CD4-positive, alpha-beta T cell (primary cell): ENCODE results near the gene KRTAP4-2. TPM values are rescaled to one million over a fixed set of nuclear protein-coding genes. Genes with fewer than 3 reads are reported as not detected.

Source experiments
- ATAC-seq: fragments of 200-7000 bp; cut with Tn5 transposase; one replicate; pipeline ENCODE4 v1.10.0; 2022; ENCODE audit warnings: mild to moderate bottlenecking; ENCODE audit not compliant: poor library complexity
- CTCF ChIA-PET: fragments of 350-600 bp; sonication (Branson Sonifier 250); formaldehyde crosslinking; loops from one replicate; lab custom pipeline; 2021; ENCODE audit warnings: antibody characterized with exemption, inconsistent platforms; lab: Charles Lee
- POLR2A ChIA-PET: fragments of 350-600 bp; sonication (Branson Sonifier 250); formaldehyde crosslinking; loops from one replicate; lab custom pipeline; 2021; ENCODE audit warnings: antibody characterized with exemption, inconsistent platforms; lab: Charles Lee
- DNase-seq, 14 experiments: peaks; one replicate each; pipeline ENCODE4 v3.0.0-alpha.2; 2013 to 2020; ENCODE audit warnings: mixed read lengths in 2 of 14
- H3K27ac ChIP-seq, 2 donors: one replicate each; pipeline versions ENCODE4 v1.5.1 to v1.7.0; 2013; ENCODE audit warnings: low read length in 2 of 2, low read depth in 1 of 2, mild to moderate bottlenecking in 1 of 2
- H3K27me3 ChIP-seq, 2 experiments: 1 replicate in 1 of 2; 2 replicates in 1 of 2; pipeline versions ENCODE4 v1.6.1 to v1.7.0; 2013; ENCODE audit warnings: low read length in 2 of 2, control low read depth in 1 of 2, mild to moderate bottlenecking in 1 of 2, moderate library complexity in 1 of 2; ENCODE audit not compliant: insufficient read depth in 2 of 2, control insufficient read depth in 1 of 2
- H3K36me3 ChIP-seq: one replicate; pipeline ENCODE4 v1.6.1; 2013; ENCODE audit warnings: low read length, control low read depth; ENCODE audit not compliant: insufficient read depth
- H3K4me1 ChIP-seq: one replicate; pipeline ENCODE4 v1.6.1; 2013; ENCODE audit warnings: low read length, control low read depth; ENCODE audit not compliant: insufficient read depth
- H3K4me3 ChIP-seq: one replicate; pipeline ENCODE4 v1.5.1; 2013; ENCODE audit warnings: mild to moderate bottlenecking, low read length, moderate library complexity
- H3K9me3 ChIP-seq, 2 experiments: 1 replicate in 1 of 2; 2 replicates in 1 of 2; pipeline versions ENCODE4 v1.6.1 to v1.7.0; 2013; ENCODE audit warnings: low read length in 2 of 2, mild to moderate bottlenecking in 2 of 2, control low read depth in 1 of 2, moderate library complexity in 1 of 2; ENCODE audit not compliant: control insufficient read depth in 1 of 2, insufficient read depth in 1 of 2
- H3K27ac Mint-ChIP-seq: one replicate; pipeline ENCODE4 v1.8.0; 2020; ENCODE audit warnings: mixed read lengths
- H3K27me3 Mint-ChIP-seq: one replicate; pipeline ENCODE4 v1.8.0; 2021; ENCODE audit warnings: mixed read lengths
- H3K36me3 Mint-ChIP-seq: one replicate; pipeline ENCODE4 v1.8.0; 2021; ENCODE audit warnings: low read depth, mixed read lengths
- H3K4me1 Mint-ChIP-seq: one replicate; pipeline ENCODE4 v1.8.0; 2021; ENCODE audit warnings: low read depth, mixed read lengths
- H3K4me3 Mint-ChIP-seq: one replicate; pipeline ENCODE4 v1.8.0; 2020; ENCODE audit warnings: mild to moderate bottlenecking, mixed read lengths
- H3K9me3 Mint-ChIP-seq: one replicate; pipeline ENCODE4 v1.8.0; 2020; ENCODE audit warnings: mixed read lengths
- CTCF ChIP-seq: fragments of 200-600 bp; IDR thresholded peaks from one replicate; pipeline ENCODE4 v1.8.0; 2022; ENCODE audit warnings: antibody characterized with exemption, mild to moderate bottlenecking
- intact Hi-C, 2 experiments: fragments of 100-400 bp; cut with DNase I in 1 of 2; cut with micrococcal nuclease in 1 of 2; formaldehyde crosslinking; loops; one replicate each; pipeline versions ENCODE4 v1.15.1 to v1.9.0; 2023 to 2025; cut with DNase I, micrococcal nuclease
- total RNA-seq, 174 experiments: library from RNA in 2 of 174; stranded (reverse) in 2 of 174; gene quantifications; one replicate each; pipeline ENCODE4 v1.2.3 and lab custom pipeline; 2021 to 2026

Gene KRTAP4-2
- total RNA-seq, 2 experiments from 2014 or later, result not detected

GRCh38 chr17:41145261-41145660 is 32.8 kb downstream of the KRTAP4-2 start:
- no peaks in the 10 kb centered on the region for H3K36me3 ChIP-seq
- H3K36me3 Mint-ChIP-seq, result peaks cover 15% of the 10 kb centered on the region
- no peaks in the 10 kb centered on the region for H3K4me1 ChIP-seq
- no peaks in the 10 kb centered on the region for H3K4me1 Mint-ChIP-seq
- intact Hi-C loops, result no loop called here
- H3K4me3 ChIP-seq, result no peak overlapping the region
- POLR2A ChIA-PET, result no interaction called here
- no peak overlapping the region for H3K4me3 Mint-ChIP-seq
- no peak for TF ChIP-seq CTCF
- peaks cover 13% of the 10 kb centered on the region for H3K9me3 Mint-ChIP-seq
- peaks cover 7 to 14% of the 10 kb centered on the region in 2 experiments for H3K9me3 ChIP-seq
- no peak overlapping the region for H3K27ac ChIP-seq
- H3K27me3 ChIP-seq, result no peaks in the 10 kb centered on the region
- H3K27me3 Mint-ChIP-seq, result peaks cover 5% of the 10 kb centered on the region
- DNase-seq, result no peak
- ATAC-seq, result no peak
- no peak overlapping the region for H3K27ac Mint-ChIP-seq
- CTCF ChIA-PET, result no interaction called here

- Histone ChIP-seq H3K4me3 (no peak overlapping the region), H3K9me3 (peaks cover 12 to 16% of the 10 kb centered on the region in 2 experiments), H3K27ac (no peak overlapping the region), H3K27me3 (no peaks in the 10 kb centered on the region), H3K36me3 (no peaks in the 10 kb centered on the region), H3K4me1 (no peaks in the 10 kb centered on the region)
- Mint-ChIP-seq H3K27me3 (peaks cover 5% of the 10 kb centered on the region), H3K9me3 (peaks cover 13% of the 10 kb centered on the region), H3K36me3 (peaks cover 15% of the 10 kb centered on the region), H3K4me3 (no peak overlapping the region), H3K27ac (no peak overlapping the region), H3K4me1 (no peaks in the 10 kb centered on the region)
- DNase-seq (no peak), ATAC-seq (no peak)
- ChIA-PET POLR2A (no interaction called here), CTCF (no interaction called here)
- TF ChIP-seq CTCF, result no peak
- intact Hi-C loops, result no loop called here
Observed at GRCh38 chr17:41144846-41145245, 33.2 kb downstream of the KRTAP4-2 start.

- peaks cover 19% of the 10 kb centered on the region for H3K36me3 Mint-ChIP-seq
- TF ChIP-seq CTCF, result no peak
- ChIA-PET CTCF (no interaction called here), POLR2A (interaction anchor here (0.8 kb wide), 1 partner anchor 15 kb away, joined by 3 read pairs; no protein-coding TSS in a partner anchor)
- H3K27me3 Mint-ChIP-seq, result no peaks in the 10 kb centered on the region
- no peak for DNase-seq
- no peak for ATAC-seq
- intact Hi-C loops, result no loop called here
- no peaks in the 10 kb centered on the region for H3K4me1 Mint-ChIP-seq
- H3K4me1 ChIP-seq, result no peaks in the 10 kb centered on the region
- H3K4me3 ChIP-seq, result no peak overlapping the region
- peaks cover 19% of the 10 kb centered on the region for H3K9me3 Mint-ChIP-seq
- H3K27me3 ChIP-seq, result no peaks in the 10 kb centered on the region
- H3K27ac Mint-ChIP-seq, result no peak overlapping the region
- no peaks in the 10 kb centered on the region for H3K36me3 ChIP-seq
- H3K27ac ChIP-seq, result no peak overlapping the region
- no peak overlapping the region for H3K4me3 Mint-ChIP-seq
- H3K9me3 ChIP-seq, result peaks cover 14 to 16% of the 10 kb centered on the region in 2 experiments
Observed at GRCh38 chr17:41141361-41141760, 36.7 kb downstream of the KRTAP4-2 start.
